Panc1 (cell line): ENCODE data around the gene MYO7B.

Experiments used
- POLR2AphosphoS5 ChIP-seq: IDR thresholded peaks from 2 replicates; pipeline ENCODE4 v1.6.1; 2012; ENCODE audit warnings: mild to moderate bottlenecking, low read depth, low read length, moderate library complexity
- SIN3A ChIP-seq: IDR thresholded peaks from 2 replicates; pipeline ENCODE4 v1.6.1; 2012; ENCODE audit warnings: low read depth, mild to moderate bottlenecking, low read length, moderate library complexity, borderline replicate concordance; ENCODE audit not compliant: insufficient read depth
- TCF7L2 ChIP-seq: IDR thresholded peaks from 2 replicates; pipeline ENCODE4 v1.6.1; 2011; ENCODE audit warnings: mild to moderate bottlenecking, low read depth, low read length, inconsistent platforms
- TF ChIP-seq, protein P1 (sequence below): fragments of 450-650 bp; IDR thresholded peaks from 2 replicates; pipeline ENCODE4 v1.5.1; 2017; ENCODE audit warnings: mild to moderate bottlenecking
- TF ChIP-seq, protein P2 (sequence below), 2 experiments: IDR thresholded peaks; 2 replicates each; pipeline ENCODE4 v1.6.1; 2011 to 2012; ENCODE audit warnings: low read depth in 2 of 2, control low read depth in 1 of 2, low read length in 1 of 2, mild to moderate bottlenecking in 1 of 2, moderate library complexity in 1 of 2; ENCODE audit not compliant: insufficient read depth in 1 of 2

DNA sequence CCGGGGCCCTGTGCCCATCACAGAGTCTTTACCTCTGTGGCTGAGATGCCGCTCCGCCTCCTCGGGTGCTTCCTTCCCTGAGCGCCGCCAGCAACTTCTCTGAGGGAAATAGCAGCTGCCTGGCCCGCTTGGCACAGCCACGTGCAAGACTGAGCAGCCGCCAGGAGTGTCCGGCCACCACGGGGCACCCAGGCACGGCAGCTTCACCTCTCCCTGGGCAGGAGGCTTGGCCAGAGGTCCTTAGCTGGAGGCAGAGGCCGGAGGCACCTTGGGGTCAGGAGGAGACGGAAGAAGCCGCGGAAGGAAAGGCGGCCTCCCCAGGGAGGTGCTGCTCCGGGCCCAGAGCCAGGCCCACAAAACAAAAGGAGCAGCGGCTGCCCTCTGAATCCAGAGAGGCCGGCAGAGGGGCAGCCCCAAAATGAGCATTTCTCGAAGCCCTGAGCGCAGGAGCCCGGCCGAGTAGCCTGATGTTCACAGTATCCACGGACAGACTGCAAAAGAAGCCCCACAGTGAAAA is 145.9 kb downstream of the MYO7B start:
- TF ChIP-seq, protein P1, sequence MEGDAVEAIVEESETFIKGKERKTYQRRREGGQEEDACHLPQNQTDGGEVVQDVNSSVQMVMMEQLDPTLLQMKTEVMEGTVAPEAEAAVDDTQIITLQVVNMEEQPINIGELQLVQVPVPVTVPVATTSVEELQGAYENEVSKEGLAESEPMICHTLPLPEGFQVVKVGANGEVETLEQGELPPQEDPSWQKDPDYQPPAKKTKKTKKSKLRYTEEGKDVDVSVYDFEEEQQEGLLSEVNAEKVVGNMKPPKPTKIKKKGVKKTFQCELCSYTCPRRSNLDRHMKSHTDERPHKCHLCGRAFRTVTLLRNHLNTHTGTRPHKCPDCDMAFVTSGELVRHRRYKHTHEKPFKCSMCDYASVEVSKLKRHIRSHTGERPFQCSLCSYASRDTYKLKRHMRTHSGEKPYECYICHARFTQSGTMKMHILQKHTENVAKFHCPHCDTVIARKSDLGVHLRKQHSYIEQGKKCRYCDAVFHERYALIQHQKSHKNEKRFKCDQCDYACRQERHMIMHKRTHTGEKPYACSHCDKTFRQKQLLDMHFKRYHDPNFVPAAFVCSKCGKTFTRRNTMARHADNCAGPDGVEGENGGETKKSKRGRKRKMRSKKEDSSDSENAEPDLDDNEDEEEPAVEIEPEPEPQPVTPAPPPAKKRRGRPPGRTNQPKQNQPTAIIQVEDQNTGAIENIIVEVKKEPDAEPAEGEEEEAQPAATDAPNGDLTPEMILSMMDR, result no peak
- TF ChIP-seq POLR2AphosphoS5, result no peak
- TF ChIP-seq SIN3A, result no peak
- TF ChIP-seq, protein P2, sequence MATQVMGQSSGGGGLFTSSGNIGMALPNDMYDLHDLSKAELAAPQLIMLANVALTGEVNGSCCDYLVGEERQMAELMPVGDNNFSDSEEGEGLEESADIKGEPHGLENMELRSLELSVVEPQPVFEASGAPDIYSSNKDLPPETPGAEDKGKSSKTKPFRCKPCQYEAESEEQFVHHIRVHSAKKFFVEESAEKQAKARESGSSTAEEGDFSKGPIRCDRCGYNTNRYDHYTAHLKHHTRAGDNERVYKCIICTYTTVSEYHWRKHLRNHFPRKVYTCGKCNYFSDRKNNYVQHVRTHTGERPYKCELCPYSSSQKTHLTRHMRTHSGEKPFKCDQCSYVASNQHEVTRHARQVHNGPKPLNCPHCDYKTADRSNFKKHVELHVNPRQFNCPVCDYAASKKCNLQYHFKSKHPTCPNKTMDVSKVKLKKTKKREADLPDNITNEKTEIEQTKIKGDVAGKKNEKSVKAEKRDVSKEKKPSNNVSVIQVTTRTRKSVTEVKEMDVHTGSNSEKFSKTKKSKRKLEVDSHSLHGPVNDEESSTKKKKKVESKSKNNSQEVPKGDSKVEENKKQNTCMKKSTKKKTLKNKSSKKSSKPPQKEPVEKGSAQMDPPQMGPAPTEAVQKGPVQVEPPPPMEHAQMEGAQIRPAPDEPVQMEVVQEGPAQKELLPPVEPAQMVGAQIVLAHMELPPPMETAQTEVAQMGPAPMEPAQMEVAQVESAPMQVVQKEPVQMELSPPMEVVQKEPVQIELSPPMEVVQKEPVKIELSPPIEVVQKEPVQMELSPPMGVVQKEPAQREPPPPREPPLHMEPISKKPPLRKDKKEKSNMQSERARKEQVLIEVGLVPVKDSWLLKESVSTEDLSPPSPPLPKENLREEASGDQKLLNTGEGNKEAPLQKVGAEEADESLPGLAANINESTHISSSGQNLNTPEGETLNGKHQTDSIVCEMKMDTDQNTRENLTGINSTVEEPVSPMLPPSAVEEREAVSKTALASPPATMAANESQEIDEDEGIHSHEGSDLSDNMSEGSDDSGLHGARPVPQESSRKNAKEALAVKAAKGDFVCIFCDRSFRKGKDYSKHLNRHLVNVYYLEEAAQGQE (IDR thresholded peaks at IDR 0.05; ENCODE audit: insufficient read depth in 1 of 2, low read depth in 2 of 2, low read length in 1 of 2), result no peak
- TF ChIP-seq TCF7L2, result no peak
